Stimulated activated CD4-positive, alpha-beta T cell treated with anti-CD3 and anti-CD28 coated beads, TNF-alpha, amount 100 ng/mL, for 48 hours (primary cell): ENCODE results near the gene SVIL.
"Not testable (repeated sequence)": the region's sequence is repeated elsewhere in the genome, so short reads cannot be mapped to it uniquely, and the experiment has no call there.

Source experiments
- DNase-seq, 3 donors: peaks; one replicate each; pipeline ENCODE4 v3.0.0-alpha.2; 2020; ENCODE audit warnings: low read depth in 3 of 3

The SVIL gene

DNA sequence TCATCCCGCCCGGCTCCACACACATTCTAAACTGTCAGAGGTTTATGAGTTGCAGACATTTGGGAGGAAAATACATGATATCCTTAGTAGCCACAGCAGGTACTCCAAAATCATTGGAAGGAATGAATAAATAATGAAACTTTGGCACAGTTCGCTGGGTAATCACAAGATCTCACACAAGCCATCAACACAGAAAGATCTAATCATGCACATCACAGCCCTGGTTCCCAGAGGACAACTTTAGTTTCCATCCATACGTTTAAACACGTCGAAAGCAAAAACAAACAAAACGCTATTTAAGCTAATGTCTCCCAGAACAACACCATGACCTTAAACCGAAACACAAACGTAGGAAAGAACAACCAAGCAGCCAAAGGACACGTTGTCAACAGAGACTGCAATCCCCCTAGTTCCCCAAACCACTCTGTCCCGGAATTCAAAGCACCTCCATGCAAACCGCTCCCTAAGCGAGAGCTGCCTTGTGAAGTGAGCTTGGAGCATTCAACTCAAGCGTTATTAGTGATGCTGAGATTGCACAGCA, 12.3 kb downstream of the SVIL start:
- DNase-seq = no peak

DNA sequence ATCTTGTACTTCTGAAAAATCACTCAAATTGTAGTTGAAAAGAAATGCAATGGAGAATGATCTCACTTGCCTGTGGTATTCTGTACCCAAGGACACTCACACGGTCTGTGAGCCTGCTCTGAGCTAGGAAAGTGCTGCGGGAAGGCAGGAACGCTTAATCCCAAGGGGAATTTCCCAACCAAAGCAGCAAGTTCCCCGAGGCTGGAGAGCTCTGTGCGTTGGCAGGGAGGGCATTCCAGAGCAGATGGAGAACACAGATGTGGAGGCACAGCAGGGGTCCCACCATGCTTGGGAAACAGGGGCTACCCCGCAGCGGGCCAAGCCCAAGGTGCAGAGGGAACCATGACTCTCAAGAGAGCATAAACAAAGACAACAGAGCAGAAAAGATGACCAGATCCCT, 13.6 kb downstream of the SVIL start:
- no peak for DNase-seq

DNA sequence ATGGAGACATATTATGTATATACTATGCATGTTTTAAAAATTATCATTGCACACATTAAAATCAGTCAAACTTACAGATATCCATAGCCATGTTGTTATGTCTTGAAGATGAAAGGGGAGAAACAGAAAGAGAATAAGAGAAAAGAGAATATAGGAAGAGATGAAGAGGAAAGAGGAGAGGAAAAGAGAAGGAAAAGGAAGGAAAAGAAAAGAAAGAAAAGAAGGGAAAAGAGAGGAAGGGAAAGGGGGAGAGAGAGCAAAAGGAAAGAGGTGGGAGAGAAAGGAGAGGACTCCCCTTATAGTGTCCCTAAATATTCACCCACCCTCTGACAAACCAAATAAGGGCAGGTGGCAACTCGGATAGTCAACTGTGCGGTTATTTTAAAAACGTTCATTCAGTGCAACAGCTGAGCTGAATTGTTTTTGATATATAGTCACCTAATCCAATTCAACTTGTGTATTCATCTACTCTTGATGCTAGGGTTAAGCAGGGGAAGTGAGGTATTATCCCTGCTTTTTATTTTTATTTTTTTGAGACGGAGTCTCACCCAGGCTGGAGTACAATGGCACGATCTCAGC, 14.6 kb downstream of the SVIL start:
- DNase-seq = no peak

GRCh38 chr10:29619241-29619669, 15.5 kb downstream of the SVIL start:
- no peak for DNase-seq

GRCh38 chr10:29618341-29619171, 16.2 kb downstream of the SVIL start:
- no peak for DNase-seq

- DNase-seq = no peak
These were observed 16.9 kb downstream of the SVIL start for GRCh38 chr10:29617880-29618340.

GRCh38 chr10:29616542-29616941, 18.2 kb downstream of the SVIL start:
- DNase-seq = no peak

DNA sequence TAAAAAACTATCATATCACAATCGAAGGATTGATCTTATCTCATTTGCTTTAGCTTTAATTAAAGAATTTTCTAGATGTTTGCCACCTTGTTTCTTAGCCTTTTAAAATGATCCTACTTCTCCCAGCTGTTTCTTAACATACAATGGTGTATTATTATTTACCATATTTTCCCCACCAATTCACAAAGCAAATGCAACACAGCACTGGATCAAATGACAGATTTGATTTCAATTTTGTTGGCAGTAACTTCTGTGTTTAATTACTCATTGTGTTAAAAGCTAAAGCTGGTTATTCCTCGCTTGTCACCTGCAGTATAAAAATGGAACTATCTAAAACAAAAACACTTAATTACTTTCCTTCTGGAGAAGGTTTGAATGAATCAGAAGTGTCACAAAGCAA, 19.6 kb downstream of the SVIL start:
- no peak for DNase-seq

GRCh38 chr10:29614289-29614688, 20.5 kb downstream of the SVIL start:
- DNase-seq = not testable (repeated sequence)

DNA sequence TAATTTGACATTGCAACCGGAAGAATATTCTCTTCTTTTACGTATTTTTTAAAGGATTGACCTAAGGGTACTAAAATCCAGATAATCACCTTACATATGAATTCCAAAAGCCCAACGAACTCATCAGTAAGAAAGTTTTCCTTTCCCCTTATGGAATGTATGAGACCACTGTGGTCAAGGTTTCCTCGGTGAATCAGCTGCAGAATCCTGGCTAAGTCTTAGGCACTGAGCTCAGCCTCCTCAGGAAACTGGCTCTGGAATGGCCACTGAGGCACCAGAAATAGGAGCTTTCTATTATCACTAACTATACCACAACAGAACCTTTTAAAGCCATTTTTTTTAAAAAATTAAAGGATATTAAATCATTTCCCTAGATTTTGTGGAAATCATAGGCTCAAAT, 21.0 kb downstream of the SVIL start:
- DNase-seq = no peak

- no peak for DNase-seq
These were observed 21.6 kb downstream of the SVIL start for GRCh38 chr10:29613196-29613595.

DNA sequence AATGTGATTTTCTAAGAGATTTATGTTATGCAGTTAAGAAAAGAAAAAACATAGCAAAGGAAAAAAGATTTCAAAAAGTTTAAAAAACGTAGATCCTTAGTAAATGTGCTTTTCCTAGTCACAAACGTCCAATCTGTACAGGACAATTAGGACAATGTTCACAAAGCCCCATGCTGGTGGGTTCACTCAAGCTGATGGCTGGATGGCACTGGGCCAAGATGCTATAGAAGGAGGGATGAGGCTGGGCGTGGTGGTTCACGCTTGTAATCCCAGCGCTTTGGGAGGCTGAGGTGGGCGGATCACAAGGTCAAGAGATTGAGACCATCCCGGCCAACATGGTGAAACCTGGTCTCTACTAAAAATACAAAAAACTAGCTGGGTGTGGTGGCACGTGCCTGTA, 22.1 kb downstream of the SVIL start:
- no peak for DNase-seq

- no peak for DNase-seq
These were observed 22.9 kb downstream of the SVIL start for GRCh38 chr10:29611781-29612381.

DNA sequence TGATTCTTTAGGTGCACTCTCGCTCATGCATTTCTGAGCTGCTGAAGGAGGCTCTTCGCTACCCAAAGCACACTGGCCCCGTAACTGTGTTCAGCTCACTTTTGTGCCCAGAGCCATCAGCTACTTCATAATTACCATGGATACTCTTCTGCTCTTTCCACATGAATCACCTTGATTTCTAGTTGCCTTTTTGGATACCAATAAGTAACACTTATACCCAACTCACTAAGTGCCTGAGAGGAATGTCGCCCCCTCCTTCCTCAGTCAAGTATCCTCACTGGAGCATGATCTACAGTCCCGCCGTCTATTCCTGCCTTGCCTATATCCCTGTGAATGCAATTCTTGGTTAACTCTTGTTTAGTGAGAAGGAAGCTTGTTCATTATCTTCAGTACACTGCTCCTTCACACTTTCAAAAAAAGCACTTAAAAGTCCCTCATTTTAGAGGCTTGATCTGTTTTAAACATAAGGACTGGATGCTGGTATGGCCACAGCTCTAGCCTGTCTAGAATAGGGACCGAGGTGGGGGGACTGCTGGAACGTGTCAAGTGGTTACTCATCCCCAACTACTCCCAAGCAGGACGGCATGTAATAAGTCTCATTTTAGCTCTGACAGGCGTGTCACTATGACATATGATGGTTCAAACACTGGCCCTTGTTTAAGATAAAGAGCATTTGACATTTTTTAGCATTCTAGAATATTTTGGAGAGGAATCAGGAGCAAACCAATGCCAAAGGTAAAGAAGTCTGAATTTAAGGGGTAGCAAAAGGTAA, 23.7 kb downstream of the SVIL start:
- DNase-seq = no peak

GRCh38 chr10:29610331-29610730, 24.4 kb downstream of the SVIL start:
- not testable (repeated sequence) for DNase-seq

DNA sequence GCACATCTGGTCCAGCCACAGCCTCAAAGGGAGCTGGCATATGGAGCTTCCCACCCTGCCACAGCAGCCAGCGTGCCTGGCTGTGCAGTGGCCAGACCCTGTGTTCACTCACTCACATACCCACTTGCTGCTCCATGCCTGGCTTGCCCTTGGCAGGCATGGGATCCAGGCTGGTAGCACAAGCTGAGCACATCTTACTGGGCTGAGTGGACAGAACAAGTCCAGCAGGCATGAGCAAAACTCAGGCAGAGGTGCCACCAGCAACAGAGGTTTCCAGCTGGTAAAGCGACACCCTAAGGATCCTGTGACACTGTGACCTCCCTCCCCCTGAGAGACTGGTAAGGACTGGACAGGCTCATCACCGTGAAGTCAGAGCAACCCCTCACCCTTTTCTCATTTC, 25.1 kb downstream of the SVIL start:
- DNase-seq = no peak

- DNase-seq = no peak
These were observed 26.1 kb downstream of the SVIL start for GRCh38 chr10:29608476-29609301.

- no peak for DNase-seq
These were observed 26.7 kb downstream of the SVIL start for GRCh38 chr10:29608062-29608461.

GRCh38 chr10:29607576-29607975, 27.2 kb downstream of the SVIL start:
- DNase-seq = no peak

DNA sequence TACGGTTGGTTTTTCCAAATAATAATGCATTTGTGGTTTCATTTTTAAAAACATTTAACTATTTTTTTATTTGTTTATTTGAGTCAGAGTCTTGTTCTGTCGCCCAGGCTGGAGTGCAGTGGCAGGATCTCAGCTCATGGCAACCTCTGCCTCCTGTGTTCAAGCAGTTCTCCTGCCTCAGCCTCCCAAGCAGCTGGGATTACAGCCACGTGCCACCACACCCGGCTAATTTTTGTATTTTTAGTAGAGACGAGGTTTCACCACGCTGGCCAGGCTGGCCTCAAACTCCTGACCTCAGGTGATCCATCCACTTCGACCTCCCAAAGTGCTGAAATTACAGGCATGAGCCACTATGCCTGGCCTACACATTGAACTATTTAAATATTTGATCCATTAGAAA, 28.1 kb downstream of the SVIL start:
- DNase-seq = not testable (repeated sequence)

DNA sequence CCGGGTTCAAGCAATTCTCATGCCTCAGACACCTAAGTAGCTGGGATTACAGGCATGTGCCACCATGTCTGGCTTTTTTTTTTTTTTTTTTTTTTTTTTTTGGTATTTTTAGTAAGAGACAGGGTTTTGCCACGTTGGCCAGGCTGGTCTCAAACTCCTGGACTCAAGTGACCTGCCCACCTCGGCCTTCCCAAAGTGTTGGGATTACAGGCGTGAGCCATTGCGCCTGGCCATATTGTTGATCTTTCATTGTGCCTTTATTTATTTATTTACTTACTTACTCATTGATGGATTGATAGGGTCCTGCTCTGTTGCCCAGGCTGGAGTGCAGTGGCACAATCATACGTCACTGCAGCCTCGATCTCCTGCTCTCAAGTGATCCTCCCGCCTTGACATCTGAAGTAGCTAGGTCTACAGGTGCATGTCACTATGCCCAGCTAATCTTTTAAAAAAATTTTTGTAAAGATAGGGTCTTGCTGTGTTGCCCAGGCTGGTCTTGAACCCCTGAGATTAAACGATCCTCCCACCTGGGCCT, 30.4 kb downstream of the SVIL start:
- DNase-seq = no peak
